ENCODE data around the gene SPO11. TPM values are rescaled to one million over a fixed set of nuclear protein-coding genes. Genes with fewer than 3 reads are reported as not detected.

Gene SPO11
- total and polyA plus RNA-seq, 2 of the 8 experiments (the other 6 are each of a cell fraction or from before 2014, with no cell fraction given): not detected

DNA sequence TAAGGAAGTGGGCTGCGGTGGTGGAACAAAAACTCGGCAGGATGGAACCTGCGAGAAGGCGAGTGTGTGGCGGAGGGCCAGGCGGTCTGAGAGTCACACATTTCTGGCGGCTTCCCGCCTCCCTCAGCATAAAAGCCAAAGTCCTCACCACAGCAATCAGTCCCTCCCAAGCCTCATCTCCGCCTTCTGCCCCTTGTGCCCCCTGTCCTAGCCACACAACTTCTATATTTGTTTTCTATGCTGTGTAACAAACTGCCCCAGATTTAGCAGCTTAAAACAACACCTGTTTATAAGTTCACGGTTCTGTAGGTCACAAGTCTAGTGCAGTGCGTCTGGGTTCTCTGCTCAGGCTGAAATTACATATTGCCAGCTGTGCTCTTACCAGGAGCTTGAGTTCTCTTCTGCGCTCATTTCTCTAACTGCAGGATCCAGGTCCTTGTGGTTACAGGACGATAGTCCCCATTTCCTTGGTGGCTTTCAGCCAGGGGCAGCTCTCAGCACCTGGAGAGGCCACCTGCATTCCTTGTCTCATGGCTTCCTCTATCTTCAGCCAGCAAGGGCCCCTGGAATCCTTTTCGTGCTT, 11.7 kb upstream of the SPO11 start (continued):
- TF ChIP-seq, protein P1, sequence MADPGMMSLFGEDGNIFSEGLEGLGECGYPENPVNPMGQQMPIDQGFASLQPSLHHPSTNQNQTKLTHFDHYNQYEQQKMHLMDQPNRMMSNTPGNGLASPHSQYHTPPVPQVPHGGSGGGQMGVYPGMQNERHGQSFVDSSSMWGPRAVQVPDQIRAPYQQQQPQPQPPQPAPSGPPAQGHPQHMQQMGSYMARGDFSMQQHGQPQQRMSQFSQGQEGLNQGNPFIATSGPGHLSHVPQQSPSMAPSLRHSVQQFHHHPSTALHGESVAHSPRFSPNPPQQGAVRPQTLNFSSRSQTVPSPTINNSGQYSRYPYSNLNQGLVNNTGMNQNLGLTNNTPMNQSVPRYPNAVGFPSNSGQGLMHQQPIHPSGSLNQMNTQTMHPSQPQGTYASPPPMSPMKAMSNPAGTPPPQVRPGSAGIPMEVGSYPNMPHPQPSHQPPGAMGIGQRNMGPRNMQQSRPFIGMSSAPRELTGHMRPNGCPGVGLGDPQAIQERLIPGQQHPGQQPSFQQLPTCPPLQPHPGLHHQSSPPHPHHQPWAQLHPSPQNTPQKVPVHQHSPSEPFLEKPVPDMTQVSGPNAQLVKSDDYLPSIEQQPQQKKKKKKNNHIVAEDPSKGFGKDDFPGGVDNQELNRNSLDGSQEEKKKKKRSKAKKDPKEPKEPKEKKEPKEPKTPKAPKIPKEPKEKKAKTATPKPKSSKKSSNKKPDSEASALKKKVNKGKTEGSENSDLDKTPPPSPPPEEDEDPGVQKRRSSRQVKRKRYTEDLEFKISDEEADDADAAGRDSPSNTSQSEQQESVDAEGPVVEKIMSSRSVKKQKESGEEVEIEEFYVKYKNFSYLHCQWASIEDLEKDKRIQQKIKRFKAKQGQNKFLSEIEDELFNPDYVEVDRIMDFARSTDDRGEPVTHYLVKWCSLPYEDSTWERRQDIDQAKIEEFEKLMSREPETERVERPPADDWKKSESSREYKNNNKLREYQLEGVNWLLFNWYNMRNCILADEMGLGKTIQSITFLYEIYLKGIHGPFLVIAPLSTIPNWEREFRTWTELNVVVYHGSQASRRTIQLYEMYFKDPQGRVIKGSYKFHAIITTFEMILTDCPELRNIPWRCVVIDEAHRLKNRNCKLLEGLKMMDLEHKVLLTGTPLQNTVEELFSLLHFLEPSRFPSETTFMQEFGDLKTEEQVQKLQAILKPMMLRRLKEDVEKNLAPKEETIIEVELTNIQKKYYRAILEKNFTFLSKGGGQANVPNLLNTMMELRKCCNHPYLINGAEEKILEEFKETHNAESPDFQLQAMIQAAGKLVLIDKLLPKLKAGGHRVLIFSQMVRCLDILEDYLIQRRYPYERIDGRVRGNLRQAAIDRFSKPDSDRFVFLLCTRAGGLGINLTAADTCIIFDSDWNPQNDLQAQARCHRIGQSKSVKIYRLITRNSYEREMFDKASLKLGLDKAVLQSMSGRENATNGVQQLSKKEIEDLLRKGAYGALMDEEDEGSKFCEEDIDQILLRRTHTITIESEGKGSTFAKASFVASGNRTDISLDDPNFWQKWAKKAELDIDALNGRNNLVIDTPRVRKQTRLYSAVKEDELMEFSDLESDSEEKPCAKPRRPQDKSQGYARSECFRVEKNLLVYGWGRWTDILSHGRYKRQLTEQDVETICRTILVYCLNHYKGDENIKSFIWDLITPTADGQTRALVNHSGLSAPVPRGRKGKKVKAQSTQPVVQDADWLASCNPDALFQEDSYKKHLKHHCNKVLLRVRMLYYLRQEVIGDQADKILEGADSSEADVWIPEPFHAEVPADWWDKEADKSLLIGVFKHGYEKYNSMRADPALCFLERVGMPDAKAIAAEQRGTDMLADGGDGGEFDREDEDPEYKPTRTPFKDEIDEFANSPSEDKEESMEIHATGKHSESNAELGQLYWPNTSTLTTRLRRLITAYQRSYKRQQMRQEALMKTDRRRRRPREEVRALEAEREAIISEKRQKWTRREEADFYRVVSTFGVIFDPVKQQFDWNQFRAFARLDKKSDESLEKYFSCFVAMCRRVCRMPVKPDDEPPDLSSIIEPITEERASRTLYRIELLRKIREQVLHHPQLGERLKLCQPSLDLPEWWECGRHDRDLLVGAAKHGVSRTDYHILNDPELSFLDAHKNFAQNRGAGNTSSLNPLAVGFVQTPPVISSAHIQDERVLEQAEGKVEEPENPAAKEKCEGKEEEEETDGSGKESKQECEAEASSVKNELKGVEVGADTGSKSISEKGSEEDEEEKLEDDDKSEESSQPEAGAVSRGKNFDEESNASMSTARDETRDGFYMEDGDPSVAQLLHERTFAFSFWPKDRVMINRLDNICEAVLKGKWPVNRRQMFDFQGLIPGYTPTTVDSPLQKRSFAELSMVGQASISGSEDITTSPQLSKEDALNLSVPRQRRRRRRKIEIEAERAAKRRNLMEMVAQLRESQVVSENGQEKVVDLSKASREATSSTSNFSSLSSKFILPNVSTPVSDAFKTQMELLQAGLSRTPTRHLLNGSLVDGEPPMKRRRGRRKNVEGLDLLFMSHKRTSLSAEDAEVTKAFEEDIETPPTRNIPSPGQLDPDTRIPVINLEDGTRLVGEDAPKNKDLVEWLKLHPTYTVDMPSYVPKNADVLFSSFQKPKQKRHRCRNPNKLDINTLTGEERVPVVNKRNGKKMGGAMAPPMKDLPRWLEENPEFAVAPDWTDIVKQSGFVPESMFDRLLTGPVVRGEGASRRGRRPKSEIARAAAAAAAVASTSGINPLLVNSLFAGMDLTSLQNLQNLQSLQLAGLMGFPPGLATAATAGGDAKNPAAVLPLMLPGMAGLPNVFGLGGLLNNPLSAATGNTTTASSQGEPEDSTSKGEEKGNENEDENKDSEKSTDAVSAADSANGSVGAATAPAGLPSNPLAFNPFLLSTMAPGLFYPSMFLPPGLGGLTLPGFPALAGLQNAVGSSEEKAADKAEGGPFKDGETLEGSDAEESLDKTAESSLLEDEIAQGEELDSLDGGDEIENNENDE (IDR thresholded peaks at IDR 0.05; ENCODE audit: insufficient replicate concordance, low read length): no peak
- TF ChIP-seq SUZ12 (IDR thresholded peaks at IDR 0.05; ENCODE audit: low read length) (no peak), TAF1 (IDR thresholded peaks at IDR 0.05; ENCODE audit: low read depth, low read length) (no peak), KDM4A (IDR thresholded peaks at IDR 0.05; ENCODE audit: low read depth, low read length, severe bottlenecking) (no peak), RAD21 (IDR thresholded peaks at IDR 0.05 in 1 of 2, conservative IDR thresholded peaks at IDR 0.05 in 1 of 2; ENCODE audit: low read depth in 2 of 2, low read length in 2 of 2) (no peak), SRF (IDR thresholded peaks at IDR 0.05; ENCODE audit: low read depth, low read length) (no peak), ASH2L (IDR thresholded peaks at IDR 0.05; ENCODE audit: low read length) (no peak)

Data from H1 (cell line).